C4-2B (cell line): ENCODE results near the gene ANXA11.

Experiments
- H3K27ac ChIP-seq: fragments of 450-650 bp; 2 replicates; pipeline ENCODE4 v1.5.1; 2017
- CTCF ChIP-seq: fragments of 450-650 bp; conservative IDR thresholded peaks from 2 replicates; pipeline ENCODE4 v1.5.1; 2017; ENCODE audit warnings: mild to moderate bottlenecking
- ZFX ChIP-seq: fragments of 450-650 bp; IDR thresholded peaks from 2 replicates; pipeline ENCODE4 v1.6.1; 2017

ANXA11 gene

DNA sequence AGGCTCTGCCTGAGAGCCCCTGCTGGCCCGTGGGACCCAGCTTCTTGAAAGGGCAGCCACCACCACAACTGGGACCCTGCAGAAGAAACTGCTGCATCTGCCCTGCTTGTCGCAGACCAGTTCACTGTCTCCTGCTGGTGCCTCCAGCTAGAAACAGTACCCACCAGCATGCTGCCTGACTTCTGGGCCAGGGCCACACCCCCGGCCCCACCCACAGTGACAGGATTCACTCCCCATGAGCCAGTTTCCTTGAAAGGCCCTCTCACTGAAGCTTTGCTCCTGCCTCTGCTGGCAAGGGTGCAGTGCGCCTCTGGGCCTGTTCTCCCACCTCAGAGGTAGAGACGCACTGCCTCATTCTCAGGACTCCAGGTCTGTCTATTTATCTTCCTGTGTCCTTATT is 32.4 kb downstream of the ANXA11 start:
- peak overlapping the region; percentile 85 for H3K27ac ChIP-seq
- TF ChIP-seq ZFX, result no peak
- TF ChIP-seq CTCF, result no peak

GRCh38 chr10:80171248-80171660 is 34.1 kb downstream of the ANXA11 start:
- TF ChIP-seq CTCF, result no peak
- H3K27ac ChIP-seq, result peak overlapping the region; percentile 85

GRCh38 chr10:80170641-80171040 is 34.7 kb downstream of the ANXA11 start:
- peak overlapping the region; percentile 85 for H3K27ac ChIP-seq
- TF ChIP-seq ZFX (no peak), CTCF (no peak)

GRCh38 chr10:80170026-80170425 is 35.3 kb downstream of the ANXA11 start:
- no peak for TF ChIP-seq ZFX
- TF ChIP-seq CTCF, result no peak
- H3K27ac ChIP-seq, result peak overlapping the region; percentile 85

DNA sequence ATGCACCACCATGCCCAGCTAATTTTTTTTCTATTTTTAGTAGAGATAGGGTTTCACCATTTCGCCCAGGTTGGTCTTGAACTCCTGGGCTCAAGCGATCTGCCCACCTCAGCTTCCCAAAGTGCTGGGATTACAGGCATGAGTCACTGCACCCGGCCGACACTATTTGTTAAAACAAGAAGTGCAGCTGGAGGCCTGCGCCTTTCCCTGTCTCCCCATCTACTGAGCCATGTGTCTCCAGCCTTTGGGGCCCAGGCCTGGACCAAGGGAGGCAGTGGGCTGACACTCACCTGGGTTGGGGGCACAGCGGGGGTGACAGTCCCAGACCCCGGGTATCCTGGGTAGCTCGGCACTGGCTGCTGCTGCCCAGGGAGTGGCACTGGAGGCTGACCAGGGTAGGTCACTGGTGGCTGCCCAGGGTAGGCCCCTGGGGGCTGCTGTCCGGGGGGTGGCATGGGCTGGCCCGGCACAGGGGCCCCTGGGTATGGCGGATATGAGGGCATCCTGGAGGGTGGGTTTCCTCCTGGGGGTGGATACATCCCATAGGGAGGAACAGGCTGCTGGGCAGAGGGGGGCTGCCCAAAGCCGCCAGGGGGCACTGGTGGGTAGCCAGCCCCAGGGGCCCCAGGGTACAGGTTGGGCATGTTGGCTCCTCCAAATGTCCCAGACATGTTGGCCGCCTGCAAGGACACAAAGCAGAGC is 36.5 kb downstream of the ANXA11 start:
- peak overlapping the region; percentile 15; the same call in 1 of the 2 replicates for H3K27ac ChIP-seq
- TF ChIP-seq ZFX (no peak), CTCF (no peak)

DNA sequence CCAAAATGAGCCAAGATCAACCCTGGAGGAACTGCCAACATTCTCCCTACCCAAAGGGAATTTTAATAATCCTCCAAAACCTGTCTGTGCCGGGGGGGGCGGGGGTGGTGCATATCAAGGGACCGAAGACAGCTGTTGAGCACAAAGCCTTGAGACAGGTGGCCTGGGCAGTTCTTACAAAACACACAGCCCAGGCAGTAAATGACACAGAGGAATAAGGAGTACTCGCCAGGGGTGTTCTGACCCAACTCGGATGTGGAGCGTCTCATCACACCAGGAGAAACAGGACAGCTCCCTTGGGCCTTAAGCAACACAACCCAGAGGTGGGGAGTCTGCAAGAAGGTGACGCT is 37.2 kb downstream of the ANXA11 start:
- TF ChIP-seq ZFX (no peak), CTCF (no peak)
- peak overlapping the region; percentile 15; the same call in 1 of the 2 replicates for H3K27ac ChIP-seq

DNA sequence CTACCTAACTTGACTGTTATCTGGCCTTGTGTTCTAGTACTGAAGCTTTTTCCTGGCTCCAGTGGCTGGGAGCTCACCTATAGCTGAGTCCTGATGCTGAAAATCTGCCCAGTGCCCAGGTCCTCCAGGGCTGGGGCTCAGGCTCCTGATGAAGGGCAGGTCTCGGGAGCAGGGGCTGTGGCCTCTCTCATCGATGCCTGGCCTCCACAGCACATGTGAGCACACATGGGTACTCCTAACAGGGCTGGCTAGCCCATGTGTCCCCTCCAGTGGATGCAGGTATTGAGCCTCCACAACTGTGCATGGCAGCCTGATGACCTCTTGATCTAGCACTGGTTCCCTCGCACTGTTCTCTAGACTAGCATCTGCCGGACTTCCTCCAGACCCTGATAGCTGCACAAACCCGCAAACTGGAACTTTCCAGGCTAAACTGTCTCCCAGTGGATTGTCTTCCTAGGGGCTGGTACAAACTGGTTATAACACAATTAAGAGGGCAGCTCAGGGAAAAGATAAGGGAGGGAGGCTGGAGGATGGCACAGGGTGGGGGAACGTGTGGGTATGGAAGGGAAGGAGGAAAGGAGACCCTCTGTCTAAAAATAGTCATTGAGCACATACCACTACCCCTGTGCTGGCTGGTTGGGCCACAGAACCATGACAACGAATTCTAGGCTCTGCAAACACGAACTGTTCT is 37.7 kb downstream of the ANXA11 start:
- H3K27ac ChIP-seq, result peak overlapping the region; percentile 3; the same call in 1 of the 2 replicates
- TF ChIP-seq ZFX, result no peak
- no peak for TF ChIP-seq CTCF
